Measurements from ENCODE around the gene ADARB2. TPM values are rescaled to one million over a fixed set of nuclear protein-coding genes. Genes with fewer than 3 reads are reported as not detected.

Gene ADARB2
- total RNA-seq, 1 donor from 2014 or later = not detected

GRCh38 chr10:1284076-1284475 is 453.2 kb downstream of the ADARB2 start:
- Histone ChIP-seq H3K4me3 (no peak overlapping the region), H3K27ac (no peak overlapping the region), H3K9me3 (no peaks in the 10 kb centered on the region), H3K4me1 (no peaks in the 10 kb centered on the region), H3K27me3 (no peaks in the 10 kb centered on the region), H3K36me3 (no peaks in the 10 kb centered on the region)
- intact Hi-C loops (cut with DNase I) = no loop called here
- no peak for DNase-seq (ENCODE audit: low spot score in 2 of 2)
- TF ChIP-seq, protein P1, sequence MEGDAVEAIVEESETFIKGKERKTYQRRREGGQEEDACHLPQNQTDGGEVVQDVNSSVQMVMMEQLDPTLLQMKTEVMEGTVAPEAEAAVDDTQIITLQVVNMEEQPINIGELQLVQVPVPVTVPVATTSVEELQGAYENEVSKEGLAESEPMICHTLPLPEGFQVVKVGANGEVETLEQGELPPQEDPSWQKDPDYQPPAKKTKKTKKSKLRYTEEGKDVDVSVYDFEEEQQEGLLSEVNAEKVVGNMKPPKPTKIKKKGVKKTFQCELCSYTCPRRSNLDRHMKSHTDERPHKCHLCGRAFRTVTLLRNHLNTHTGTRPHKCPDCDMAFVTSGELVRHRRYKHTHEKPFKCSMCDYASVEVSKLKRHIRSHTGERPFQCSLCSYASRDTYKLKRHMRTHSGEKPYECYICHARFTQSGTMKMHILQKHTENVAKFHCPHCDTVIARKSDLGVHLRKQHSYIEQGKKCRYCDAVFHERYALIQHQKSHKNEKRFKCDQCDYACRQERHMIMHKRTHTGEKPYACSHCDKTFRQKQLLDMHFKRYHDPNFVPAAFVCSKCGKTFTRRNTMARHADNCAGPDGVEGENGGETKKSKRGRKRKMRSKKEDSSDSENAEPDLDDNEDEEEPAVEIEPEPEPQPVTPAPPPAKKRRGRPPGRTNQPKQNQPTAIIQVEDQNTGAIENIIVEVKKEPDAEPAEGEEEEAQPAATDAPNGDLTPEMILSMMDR (IDR thresholded peaks at IDR 0.05) = no peak

- H3K9me3 ChIP-seq = no peaks in the 10 kb centered on the region
- H3K4me1 ChIP-seq = no peaks in the 10 kb centered on the region
- H3K27ac ChIP-seq = no peak overlapping the region
- no peak for DNase-seq (ENCODE audit: low spot score in 2 of 2)
- H3K27me3 ChIP-seq = no peaks in the 10 kb centered on the region
- intact Hi-C loops (cut with DNase I) = no loop called here
- TF ChIP-seq, protein P1 (IDR thresholded peaks at IDR 0.05) = no peak
- H3K4me3 ChIP-seq = no peak overlapping the region
- H3K36me3 ChIP-seq = no peaks in the 10 kb centered on the region
Observed at GRCh38 chr10:1281405-1281782, 455.9 kb downstream of the ADARB2 start.

DNA sequence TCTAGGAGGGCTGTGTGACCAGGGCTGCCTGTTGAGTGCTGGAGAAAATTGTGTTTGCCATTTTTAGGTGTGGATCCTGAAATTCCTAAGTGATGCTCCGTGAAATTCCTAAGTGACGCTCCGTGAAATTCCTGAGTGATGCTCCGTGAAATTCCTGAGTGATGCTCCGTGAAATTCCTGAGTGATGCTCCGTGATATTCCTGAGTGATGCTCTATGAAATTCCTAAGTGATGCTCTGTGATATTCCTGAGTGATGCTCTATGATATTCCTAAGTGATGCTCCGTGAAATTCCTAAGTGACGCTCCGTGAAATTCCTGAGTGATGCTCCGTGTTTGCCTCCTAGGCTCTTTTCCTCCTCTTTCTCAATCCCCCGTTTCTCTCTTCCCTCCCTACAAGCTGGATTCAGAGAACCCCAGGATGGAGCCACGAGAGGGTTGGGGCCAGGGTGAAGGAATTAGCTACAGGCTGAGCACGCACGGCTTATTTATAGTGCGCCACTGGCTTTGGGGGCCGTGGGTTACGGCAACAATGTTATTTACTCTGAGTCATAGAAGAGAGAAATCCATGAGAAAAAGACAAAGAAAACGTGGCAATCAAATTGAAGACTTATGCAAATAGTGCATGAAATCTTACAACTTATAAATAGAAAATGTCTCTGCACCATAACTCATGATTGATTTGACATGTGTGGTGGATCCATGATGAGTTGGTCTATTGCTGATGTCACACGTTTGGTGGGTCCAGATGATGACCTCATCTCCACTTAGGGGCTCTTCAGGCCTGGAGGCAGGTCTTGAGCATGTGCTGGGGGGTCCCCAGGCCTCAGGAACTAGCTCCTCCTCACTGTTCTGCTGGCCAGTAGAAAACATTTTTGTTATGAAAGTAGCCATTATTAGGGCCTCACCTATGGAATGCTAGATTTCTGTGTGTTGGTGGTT is 456.6 kb downstream of the ADARB2 start:
- TF ChIP-seq, protein P1 (IDR thresholded peaks at IDR 0.05) = no peak
- DNase-seq (ENCODE audit: low spot score in 2 of 2) = no peak
- Histone ChIP-seq H3K27me3 (no peaks in the 10 kb centered on the region), H3K36me3 (no peaks in the 10 kb centered on the region), H3K9me3 (no peaks in the 10 kb centered on the region), H3K4me1 (no peaks in the 10 kb centered on the region), H3K27ac (no peak overlapping the region), H3K4me3 (no peak overlapping the region)
- intact Hi-C loops (cut with DNase I) = no loop called here

DNA sequence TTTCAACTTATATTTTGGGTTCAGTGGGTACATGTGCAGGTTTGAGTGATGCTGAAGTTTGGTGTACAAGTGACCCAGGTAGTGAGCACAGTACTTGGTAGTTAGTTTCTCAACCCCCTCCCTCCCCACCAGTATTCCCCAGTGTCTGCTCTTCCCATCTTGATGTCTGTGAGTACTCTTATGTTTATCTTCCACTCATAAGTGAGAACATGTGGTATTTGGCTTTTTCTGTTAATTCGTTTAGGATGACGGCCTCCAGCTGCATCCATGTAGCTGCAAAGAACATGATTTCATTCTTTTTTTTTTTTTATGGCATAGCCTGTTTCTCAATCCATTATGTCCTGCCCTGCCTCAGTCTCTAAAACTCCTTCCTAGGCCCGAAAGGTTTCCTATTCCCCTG is 459.0 kb downstream of the ADARB2 start:
- TF ChIP-seq, protein P1 (IDR thresholded peaks at IDR 0.05) = no peak
- H3K4me3 ChIP-seq = no peak overlapping the region
- no peaks in the 10 kb centered on the region for H3K27me3 ChIP-seq
- DNase-seq (ENCODE audit: low spot score in 2 of 2) = no peak
- intact Hi-C loops (cut with DNase I) = no loop called here
- no peaks in the 10 kb centered on the region for H3K4me1 ChIP-seq
- H3K9me3 ChIP-seq = no peaks in the 10 kb centered on the region
- no peak overlapping the region for H3K27ac ChIP-seq
- no peaks in the 10 kb centered on the region for H3K36me3 ChIP-seq

GRCh38 chr10:1274701-1275544 is 462.4 kb downstream of the ADARB2 start:
- H3K4me3 ChIP-seq = no peak overlapping the region
- intact Hi-C loops (cut with DNase I) = no loop called here
- no peaks in the 10 kb centered on the region for H3K36me3 ChIP-seq
- DNase-seq (ENCODE audit: low spot score in 2 of 2) = no peak
- H3K27me3 ChIP-seq = no peaks in the 10 kb centered on the region
- TF ChIP-seq, protein P1 (IDR thresholded peaks at IDR 0.05) = no peak
- H3K9me3 ChIP-seq = no peaks in the 10 kb centered on the region
- peak overlapping the region in 1 of 2 donors; percentile 12 for H3K27ac ChIP-seq
- H3K4me1 ChIP-seq = no peaks in the 10 kb centered on the region

All from ascending aorta (tissue), 2 donors.